HL-60/S4 treated with retinoic acid at 250 ng/mL for 4 days and 3 days (cell line): ENCODE results near the gene KPNA3.
"Not testable (repeated sequence)": the region's sequence is repeated elsewhere in the genome, so short reads cannot be mapped to it uniquely, and the experiment has no call there.

Experiments used
- in situ Hi-C: fragments of 300-500 bp; cut with MboI; formaldehyde crosslinking; loops from 2 replicates; pipeline ENCODE4 v1.7.0; 2022; ENCODE audit warnings: low sequenced_read_pairs

The KPNA3 gene

DNA sequence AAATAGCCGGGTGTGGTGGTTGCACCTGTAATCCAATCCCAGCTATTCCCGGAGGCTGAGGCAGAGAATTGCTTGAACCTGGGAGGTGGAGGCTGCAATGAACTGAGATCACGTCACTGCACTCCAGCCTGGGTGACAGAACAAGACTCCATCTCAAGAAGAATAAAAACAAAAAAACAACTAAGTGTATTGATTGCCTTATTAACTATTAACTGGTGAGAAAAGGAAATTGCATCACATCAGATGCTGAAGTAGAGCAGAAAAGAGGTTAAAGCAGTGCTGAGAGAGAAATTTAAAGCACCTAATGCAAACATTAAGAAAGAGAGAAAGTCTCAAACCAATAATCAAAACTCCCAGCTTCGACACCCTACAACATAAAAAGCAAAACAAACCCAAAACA lies 38.3 kb downstream of the KPNA3 start:
- in situ Hi-C loops: no loop called here

DNA sequence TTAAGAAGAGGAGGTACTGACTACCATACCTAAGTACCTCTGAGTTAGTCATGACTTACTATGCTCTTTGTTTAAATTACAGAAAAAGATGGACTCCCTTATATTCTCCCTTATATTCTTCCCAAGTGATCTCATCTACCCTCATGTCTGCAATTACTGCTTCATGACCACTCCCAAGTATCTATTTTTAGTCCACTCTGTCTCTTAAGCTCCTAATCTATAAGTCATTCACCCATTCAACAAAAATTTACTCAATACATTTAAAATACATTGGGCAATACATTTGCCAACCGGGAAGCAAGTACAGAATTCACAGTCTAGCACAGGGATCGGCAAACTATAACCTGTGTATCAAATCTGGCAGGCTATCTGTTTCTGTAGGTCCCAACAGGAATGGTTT lies 42.6 kb downstream of the KPNA3 start:
- in situ Hi-C loops: no loop called here

DNA sequence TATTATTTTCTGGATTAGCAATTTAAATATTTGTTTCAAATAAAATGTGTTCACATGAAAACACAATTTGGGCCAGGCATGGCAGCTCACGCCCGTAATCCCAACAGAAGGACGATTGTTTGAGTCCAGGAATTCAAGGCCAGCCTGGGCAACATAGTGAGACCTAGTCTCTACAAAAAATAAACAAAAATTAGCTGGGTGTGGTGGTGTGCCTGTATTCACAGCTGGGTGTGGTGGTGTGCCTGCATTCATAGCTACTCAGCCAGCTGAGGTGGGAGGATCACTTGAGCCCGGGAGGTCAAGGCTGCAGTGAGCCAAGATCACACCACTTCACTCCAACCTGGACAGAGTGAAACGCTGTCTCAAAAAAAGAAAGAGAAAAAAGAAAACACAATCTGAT lies 46.4 kb downstream of the KPNA3 start:
- in situ Hi-C loops: no loop called here

DNA sequence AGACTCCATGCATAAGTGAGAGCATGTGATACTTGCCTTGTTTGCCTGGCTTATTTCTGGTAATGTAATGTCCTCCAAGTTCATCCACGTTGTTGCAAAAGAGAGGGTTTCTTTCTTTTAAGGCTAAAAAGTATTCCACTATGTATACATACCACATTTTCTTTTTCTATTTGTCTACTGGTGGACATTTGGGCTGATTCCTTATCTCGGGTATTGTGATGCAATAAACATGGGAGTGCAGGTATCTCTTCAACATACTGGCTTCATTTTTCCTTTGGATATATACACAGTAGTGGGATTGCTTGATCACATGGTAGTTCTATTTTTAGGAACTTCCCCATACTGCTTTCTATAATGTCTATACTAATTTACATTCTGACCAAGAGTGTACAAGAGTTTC lies 51.6 kb downstream of the KPNA3 start:
- in situ Hi-C loops: no loop called here

DNA sequence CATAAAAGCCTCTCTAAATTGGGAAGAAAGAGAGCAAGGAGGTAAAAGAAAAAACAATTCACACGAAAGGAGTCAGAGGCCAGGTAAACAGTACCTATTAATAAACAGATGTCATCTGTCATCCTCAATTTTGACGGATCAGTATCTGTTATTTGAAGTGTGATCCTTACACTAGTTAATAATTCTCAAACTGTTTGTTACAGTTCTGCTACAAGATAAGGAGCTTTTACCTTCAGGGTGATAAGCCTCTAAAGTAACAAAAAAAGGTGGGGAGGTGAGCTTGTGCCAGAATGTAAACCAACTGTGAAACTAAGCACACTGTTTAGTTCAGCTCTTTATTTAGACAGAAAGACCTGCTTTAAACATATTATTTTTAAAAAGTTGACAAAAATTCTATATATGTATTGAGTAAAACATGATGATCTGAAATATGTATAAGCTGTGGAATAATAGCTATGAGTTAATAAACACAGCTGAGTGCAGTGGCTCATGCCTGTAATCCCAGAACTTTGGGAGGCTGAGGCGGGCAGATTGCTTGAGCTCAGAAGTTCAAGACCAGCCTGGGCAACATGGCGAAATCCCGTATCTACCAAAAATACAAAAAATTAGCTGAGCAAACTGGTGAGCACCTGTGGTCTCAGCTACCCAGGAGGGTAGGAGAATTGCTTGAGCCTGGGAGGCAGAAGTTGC lies 52.8 kb downstream of the KPNA3 start:
- in situ Hi-C loops: no loop called here

DNA sequence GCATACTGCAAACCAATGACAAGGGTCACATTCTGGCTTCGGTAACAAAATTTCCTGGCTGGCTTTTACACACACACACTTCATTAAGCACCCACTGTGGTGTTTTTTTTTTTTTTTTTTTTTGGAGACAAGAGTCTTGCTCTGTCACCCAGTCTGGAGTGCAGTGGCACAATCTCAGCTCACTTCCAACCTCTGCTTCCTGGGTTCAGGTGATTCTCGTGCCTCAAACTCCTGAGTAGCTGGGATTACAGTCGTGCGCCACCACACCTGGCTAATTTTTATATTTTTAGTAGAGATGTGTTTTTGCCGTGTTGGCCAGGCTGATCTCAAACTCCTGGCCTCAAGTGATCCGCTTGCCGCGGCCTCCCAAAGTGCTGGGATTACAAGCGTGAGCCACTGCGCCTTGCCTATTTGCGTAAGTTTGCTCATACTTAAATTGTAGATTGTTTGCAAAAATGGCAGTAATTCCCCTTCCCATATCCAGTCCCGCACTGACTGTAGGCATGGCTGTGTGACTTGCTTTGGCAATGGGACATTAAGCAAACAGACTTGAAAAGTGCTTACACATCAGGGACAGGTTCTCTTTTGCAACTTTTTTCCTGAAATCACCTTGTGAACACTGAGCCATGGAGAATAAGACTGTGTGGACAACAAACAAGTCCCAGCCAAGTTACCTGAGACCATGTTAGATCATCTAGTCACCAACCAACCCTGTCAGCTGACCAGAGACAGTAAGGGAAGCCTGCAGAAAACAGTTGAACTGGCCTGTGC lies 59.1 kb downstream of the KPNA3 start:
- in situ Hi-C loops: no loop called here

DNA sequence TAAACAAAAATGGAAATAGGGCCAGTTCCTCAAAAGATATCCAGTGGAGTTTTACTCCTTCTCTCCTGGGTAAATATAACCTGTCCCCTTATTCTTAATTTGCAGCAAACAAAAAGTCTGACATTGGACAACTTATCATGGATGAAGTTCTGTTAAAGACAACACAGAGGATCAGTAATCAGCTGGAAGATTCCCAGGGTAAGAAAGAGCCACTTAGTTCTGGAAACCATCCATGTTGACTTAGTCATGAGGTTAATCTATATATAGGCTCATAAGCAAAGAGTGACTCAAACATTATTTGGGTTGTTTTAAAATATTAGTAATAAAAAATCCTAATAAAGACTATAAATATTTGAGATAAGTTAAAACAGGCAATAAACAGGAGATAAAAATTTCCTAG lies 60.7 kb downstream of the KPNA3 start:
- in situ Hi-C loops: no loop called here

DNA sequence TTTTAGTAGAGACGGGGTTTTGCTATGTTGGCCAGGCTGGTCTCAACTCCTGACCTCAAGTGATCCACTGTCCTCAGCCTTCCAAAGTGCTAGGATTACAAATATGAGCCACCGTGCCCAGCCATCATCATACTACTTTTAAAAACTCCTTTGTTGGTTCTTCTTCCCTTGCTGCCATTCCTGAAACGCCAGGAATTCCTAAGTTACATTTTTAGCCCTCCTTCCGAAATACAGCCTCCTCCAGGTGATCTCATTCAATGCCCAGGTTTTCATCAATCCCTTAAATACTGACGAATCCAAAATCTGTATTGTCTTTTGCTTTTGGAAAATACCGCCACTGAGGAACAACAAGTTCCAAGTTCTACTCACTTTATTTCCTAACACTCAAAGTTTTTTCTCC lies 75.9 kb downstream of the KPNA3 start:
- in situ Hi-C loops: no loop called here

DNA sequence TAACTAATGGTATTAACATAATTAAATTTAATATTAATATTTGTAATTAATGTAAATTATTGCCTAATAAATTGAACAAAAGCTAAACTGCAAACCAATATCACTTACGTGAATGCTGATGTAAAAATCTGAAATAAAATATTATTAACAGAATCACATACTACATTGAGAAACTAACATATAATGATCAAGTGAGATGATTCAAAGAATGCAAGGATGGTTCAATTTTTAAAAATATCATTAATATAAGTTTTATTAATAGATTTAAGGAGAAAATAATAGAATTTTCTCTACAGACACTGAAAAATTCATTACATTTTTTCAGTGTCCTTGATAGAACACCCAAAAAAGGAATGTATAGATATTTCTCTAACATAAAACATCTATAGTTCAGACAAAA lies 77.7 kb downstream of the KPNA3 start:
- in situ Hi-C loops: no loop called here

DNA sequence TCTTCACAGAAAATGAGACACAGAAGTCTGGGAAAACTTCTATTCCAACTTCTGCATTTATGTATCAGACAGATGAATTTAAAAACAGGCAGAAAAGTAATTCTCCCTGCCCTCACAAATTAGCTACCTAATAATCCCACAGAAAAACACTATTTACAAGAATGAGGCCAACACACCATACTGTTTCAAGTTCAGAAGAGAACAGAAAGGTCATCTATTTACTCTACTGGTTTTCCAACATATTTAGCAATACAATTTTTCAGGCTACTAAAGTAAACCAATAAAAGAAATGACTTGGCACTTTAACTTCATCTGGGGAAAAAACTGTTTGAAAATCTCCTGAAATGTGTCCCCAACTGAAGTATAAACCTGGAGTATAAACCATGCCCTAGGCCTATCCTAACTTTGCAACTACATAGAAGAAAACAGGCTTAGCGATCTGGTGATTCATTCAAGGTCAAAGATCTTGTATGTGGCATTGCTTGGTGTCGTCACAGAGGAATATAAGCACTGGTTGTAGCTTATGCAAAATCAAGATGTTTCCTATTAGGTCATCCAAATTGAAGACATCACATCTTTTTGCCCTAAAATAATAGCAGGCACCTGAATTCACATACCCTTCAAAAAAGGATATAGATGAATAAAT lies 81.1 kb downstream of the KPNA3 start:
- in situ Hi-C loops: no loop called here

DNA sequence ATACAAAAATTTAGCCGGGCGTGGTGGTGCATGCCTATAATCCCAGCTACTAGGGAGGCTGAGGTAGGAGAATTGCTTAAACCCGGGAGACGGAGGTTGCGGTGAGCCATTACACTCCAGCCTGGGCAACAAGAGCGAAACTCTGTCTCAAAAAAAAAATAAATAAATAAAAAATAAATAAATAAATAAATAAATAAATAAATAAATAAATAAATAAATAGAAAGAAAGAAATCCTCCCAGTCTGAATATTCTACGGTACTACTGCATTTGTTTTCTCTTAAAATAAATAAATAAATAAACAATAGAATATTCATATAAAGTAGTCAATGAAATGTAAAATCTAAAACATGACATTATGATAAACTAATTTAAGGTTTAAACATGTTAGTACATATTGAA lies 88.2 kb downstream of the KPNA3 start:
- in situ Hi-C loops: not testable (repeated sequence)

DNA sequence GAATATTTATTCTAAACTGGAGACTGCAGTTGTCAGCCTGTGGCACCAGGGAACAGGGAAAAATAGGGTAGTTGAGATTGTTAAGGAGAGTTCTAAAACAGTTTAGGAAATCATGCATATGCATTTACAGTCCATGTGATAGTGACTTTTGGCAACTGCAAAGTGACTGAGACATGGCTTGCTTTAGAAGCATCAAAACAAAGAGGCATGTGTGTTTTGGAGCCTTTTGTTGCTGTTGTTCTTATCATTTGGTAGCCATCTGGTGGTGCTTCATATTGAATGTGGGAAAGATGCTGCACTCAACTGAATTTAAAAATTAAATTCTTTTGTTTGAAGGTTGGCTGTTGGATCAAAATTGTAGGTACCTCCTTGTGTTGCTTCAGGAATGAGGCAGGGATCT lies 91.0 kb downstream of the KPNA3 start:
- in situ Hi-C loops: no loop called here

DNA sequence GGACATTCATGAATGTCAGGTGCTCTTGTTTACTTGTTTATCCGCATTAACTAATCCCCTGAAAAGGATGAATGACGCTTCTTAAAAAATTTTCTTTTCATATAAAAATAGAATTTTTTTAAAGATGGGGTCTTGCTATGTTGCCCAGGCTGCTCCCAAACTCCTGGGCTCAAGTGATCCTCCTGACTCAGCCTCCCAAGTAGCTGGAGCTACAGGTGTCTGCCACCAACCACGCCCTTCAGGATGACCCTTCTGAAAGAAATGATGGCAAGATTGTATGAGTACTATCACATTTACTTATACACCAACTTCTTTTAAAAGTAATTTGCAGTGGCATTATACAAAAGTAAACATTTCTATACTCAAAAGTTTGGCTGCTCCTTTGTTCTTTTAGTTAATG lies 95.0 kb downstream of the KPNA3 start:
- in situ Hi-C loops: no loop called here

DNA sequence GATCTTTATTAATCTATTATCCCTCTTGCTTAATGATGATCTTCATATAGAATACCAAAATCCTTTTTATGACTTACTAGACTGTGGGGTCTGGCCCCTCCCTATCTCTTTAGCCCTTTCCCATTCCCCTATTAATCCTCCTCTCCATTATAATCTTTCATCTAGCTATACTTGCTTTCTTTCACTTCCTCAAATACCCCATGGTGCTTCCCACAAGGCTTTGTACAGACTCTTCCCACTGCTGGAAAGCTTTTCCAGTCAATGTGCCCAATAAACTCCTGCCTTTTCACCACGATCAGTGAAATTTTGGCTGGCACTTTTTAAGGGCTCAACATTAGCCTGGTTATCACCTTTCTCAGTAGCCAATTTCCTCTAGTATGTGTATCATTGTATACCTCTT lies 98.0 kb downstream of the KPNA3 start:
- in situ Hi-C loops: no loop called here

DNA sequence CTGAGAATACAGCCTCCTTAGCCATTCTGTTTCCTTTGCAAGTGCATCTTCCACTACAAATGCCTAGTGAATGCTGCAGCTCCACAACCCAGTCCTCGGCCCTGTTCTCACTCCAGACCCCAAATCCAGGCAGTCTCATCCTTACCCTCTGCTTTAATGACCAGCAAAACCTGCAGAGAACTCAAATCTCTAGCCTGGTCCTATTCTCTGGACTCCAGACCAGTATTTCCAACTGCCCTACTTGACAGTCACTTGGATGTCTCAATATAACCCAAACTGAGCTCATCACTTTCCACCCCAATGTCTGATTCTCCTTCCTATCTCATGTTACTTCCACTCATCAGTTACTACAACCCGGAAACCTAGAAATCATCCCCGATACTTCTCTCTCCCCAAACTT lies 98.6 kb downstream of the KPNA3 start:
- in situ Hi-C loops: no loop called here

DNA sequence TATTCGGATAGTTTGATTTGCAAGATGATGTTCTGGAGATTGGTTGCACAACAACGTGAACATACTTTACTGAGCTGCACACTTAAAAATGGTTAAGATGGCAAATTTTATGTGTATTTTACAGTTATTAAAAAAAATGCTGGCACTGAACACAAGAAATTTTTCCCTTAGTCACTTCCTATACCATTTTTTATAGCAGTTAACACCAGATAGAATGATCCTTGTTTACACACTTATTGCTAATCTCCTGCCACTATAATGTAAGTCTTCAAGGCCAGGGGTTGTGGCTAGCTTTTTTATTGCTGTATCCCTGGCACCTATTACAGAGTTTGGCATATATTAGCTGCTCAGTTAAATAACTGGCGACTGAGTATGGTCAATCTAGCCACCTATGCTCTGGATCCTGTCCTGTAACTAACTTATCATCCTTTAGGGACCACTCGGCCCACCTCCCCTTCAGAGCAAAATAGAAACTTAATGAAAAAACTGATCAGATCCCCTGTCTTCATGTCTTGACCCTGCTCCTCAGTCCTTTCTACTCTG lies 99.2 kb downstream of the KPNA3 start:
- in situ Hi-C loops: no loop called here

DNA sequence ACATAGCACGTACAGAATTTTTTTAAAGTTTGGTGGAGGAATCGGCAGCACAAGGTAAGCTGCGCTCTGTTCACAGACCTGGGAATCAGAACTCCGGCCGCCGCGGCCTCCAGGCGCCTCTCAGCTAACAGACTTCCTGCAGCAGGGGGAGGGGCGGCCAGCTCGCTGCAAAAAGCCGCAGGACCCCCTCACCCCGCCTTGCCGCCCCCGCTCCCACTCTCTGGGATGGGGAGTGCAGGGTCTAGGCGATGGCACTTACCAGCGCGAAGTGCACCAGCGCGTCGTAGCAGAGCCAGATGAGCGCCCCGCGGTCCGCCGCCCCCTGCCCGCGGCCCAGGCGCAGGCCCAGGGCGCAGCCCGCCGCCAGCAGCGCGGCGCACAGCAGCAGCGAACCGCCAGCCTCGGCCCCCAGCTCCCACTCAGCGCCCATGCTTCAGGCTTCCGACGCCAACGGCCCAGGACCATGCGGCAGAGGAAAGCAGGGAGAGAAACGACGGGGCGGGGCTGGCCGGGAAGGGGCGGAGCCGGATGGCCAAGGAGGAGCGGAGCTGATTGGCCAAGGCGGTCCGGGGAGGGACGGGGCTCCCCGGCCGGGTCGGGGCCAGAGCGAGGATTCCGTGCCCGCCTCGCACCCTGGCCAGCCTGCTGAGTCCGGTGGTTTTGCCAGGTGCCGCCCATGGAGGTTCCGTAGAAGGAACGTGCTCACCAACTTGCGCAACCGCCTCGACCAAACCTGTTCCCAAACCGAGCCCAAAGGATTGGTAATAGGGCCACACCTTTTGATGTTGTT lies 101.3 kb downstream of the KPNA3 start, which contains the start of gene EBPL:
Gene EBPL (minus strand): TSS at position 492 of the 790 bp plus-strand sequence. CDS start 62 bp downstream, at position 430.
- in situ Hi-C loops: no loop called here

DNA sequence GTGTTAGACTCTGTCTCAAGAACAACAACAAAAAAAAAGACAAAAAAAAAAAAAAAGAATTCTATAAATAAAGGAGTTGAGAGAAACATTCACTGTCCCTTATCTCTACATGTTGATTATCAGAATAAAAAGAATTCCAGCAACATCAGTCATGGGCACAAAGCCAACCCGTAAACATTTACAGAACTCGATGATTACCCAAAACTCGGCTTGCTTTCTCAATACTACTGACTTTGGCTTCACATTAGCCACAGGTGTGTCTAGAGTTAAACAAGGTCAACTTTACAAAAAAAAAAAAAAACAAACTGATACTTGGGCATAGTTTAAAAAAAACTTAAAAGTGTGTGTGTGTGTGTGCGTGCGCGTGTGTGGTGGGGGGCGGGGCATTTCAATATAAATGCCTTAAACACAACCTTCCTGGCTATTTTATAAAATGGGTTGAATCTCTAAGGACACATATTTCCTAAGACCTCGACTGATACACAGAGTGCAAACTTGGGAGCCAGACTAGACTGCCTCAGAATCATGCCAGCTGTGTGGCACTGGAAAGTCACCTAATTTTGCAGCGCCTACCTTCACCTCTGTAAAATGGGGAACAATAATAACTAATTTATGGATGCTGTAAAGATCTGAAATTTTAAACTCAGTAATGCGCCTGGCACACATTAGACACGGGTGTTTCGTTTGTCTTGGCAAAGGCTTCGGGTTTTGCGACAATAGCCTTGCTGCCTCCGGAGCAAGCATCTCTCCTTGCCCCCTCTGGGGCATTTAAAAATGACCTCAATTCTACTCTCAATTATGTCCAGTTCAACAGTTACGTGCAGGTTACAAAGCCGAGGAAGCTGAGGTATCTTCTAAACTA lies 102.1 kb downstream of the KPNA3 start:
- in situ Hi-C loops: no loop called here

DNA sequence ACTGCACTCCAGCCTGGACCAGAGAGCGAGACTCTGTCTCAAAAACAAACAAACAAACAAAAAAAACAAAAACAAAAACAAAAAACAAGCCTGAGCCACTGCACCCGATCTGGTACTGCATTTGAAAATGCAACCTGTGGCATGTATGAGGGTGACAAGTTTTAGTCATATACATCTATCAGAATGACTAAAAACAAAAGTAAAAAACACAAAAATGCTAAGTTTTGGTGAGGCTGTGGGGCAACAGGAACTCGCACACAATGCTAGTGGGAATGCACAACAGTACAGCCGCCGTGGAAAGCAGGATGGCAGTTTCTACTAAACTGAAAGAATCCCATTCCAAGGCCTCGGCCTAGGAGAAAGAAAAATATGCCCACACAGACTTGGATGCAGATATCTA lies 109.0 kb downstream of the KPNA3 start:
- in situ Hi-C loops: no loop called here

DNA sequence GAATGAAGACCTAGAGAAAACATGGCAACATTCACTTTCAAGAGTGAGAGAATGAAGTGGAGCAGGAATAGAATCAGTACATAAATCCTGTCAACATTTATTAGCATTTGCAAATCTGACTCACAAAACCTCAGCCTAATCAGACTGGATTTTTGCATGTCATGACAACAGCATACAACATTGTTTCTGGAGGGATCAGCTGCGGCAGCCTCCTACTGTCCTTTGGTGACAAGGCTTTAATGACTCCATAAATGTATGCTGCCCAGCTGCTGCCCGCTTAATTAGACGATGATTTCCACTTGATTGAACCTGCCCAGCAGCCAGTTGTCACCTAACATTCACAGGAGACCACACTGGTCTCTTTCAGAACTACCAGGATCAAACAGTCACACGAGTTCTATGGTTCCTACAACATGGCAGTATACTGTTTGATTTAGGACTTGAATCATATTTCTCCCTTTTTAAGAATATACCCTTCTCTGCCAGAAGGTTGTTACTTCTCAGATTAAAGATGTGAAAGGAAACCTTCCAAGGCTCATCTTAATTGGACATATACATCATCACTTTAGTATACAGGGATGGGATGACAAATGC lies 110.5 kb downstream of the KPNA3 start:
- in situ Hi-C loops: no loop called here
